Stimulated activated effector memory CD8-positive, alpha-beta T cell treated with anti-CD3 and anti-CD28 coated beads, Interleukin-12 subunit alpha, Interleukin-12 subunit beta, amount 100 ng/mL, for 72 hours (primary cell): ENCODE data around the gene PEX7.
"Not testable (repeated sequence)": the region's sequence is repeated elsewhere in the genome, so short reads cannot be mapped to it uniquely, and the experiment has no call there.

Experiments used
- ATAC-seq: fragments of 150-1000 bp; cut with Tn5 transposase; 2 replicates; pipeline ENCODE4 v1.10.0; 2021
- DNase-seq, 2 donors: peaks; one replicate each; pipeline ENCODE4 v3.0.0; 2021 to 2022; ENCODE audit warnings: low spot score in 2 of 2
- H3K27ac Mint-ChIP-seq: one replicate; pipeline ENCODE4 v1.8.0; 2022; ENCODE audit warnings: mild to moderate bottlenecking, mixed read lengths
- H3K36me3 Mint-ChIP-seq: one replicate; pipeline ENCODE4 v1.8.0; 2022; ENCODE audit warnings: mild to moderate bottlenecking, mixed read lengths
- H3K4me1 Mint-ChIP-seq: one replicate; pipeline ENCODE4 v1.8.0; 2022; ENCODE audit warnings: mixed read lengths
- H3K4me3 Mint-ChIP-seq: one replicate; pipeline ENCODE4 v1.8.0; 2022; ENCODE audit warnings: mild to moderate bottlenecking, mixed read lengths
- H3K9me3 Mint-ChIP-seq: one replicate; pipeline ENCODE4 v1.8.0; 2022; ENCODE audit warnings: mixed read lengths

PEX7 gene

GRCh38 chr6:136890986-136891385 lies 68.6 kb downstream of the PEX7 start:
- ATAC-seq (peak; percentile 55), DNase-seq (no peak)
- H3K27ac Mint-ChIP-seq = no peak overlapping the region
- H3K4me1 Mint-ChIP-seq = no peaks in the 10 kb centered on the region
- no peaks in the 10 kb centered on the region for H3K36me3 Mint-ChIP-seq
- H3K9me3 Mint-ChIP-seq = no peaks in the 10 kb centered on the region
- H3K4me3 Mint-ChIP-seq = no peak overlapping the region

- ATAC-seq = no peak
- Mint-ChIP-seq H3K36me3 (peaks cover 2% of the 10 kb centered on the region), H3K4me1 (no peaks in the 10 kb centered on the region), H3K4me3 (no peak overlapping the region), H3K9me3 (no peaks in the 10 kb centered on the region), H3K27ac (no peak overlapping the region)
- no peak for DNase-seq
Measured at GRCh38 chr6:136893187-136893586, 70.8 kb downstream of the PEX7 start.

DNA sequence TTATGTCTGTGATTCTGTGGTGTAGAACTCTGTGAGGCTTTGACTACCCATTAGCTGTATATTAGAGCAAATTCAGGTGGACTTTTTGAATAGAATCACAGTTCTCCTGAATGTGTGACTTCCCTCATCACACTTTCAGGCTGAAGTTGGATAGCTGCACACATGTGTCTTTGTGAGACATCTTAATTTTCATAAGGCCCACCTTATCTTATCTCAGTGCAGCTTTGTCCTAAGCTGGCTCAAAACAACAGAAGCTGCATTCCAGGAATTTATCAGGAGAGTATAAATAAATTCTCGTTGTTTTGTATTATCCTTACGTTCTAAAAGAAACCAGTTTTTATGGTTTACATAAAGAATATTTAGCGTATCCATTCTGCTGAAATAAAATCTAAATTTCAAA lies 73.5 kb downstream of the PEX7 start:
- Mint-ChIP-seq H3K4me3 (no peak overlapping the region), H3K36me3 (peaks cover 14% of the 10 kb centered on the region), H3K4me1 (no peaks in the 10 kb centered on the region), H3K27ac (no peak overlapping the region), H3K9me3 (no peaks in the 10 kb centered on the region)
- DNase-seq = no peak
- no peak for ATAC-seq

DNA sequence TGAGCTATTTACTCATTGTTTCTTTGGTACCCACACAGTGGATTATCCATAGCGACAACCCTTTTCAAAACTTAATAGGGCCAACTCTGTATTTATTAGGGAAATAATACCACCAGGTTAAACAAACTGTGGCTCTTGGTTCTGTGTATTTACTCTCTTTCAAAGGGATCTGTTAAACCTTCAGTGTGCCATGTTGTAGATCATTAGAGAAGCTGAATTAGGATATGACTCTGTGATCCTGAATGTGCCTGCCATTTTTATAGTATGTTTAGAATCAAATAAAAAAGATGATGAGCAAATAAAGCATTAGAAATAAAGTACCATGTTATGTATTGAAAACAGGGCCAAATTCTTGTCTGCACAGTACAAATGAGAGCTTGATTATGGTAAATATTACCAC lies 74.7 kb downstream of the PEX7 start:
- Mint-ChIP-seq H3K4me3 (no peak overlapping the region), H3K36me3 (peaks cover 14% of the 10 kb centered on the region), H3K9me3 (no peaks in the 10 kb centered on the region), H3K27ac (no peak overlapping the region), H3K4me1 (no peaks in the 10 kb centered on the region)
- ATAC-seq = no peak
- no peak for DNase-seq

DNA sequence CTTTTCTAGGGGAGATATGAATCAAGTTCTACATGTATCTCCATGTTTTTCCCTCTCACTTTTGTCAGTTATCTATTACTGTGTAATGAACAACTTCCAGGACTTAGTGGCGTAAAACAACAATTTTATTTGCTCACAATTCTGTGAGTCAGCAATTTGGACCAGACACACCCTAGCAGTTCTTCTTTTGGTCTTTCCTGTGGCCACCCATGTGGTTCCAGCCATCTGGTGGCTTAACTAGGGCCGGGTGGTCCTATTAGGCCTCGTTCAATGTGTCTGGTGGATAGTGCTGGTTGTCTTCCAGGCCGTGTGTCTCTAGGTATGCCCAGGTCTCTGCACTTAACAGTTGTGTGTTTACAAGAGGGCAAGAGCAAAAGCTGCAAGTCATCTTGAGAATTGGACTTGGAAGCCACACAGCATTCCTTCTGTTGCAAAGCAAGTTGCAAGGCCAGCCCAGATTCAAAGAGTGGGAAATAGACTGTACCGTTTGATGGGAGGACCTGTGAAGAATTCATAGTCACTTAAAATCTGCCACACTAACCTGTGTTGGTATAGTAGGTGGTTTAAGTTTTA lies 78.9 kb downstream of the PEX7 start:
- DNase-seq (no peak), ATAC-seq (no peak)
- H3K36me3 Mint-ChIP-seq = peaks cover 18% of the 10 kb centered on the region
- H3K4me1 Mint-ChIP-seq = no peaks in the 10 kb centered on the region
- H3K27ac Mint-ChIP-seq = peak overlapping the region; percentile 39
- H3K9me3 Mint-ChIP-seq = no peaks in the 10 kb centered on the region
- no peak overlapping the region for H3K4me3 Mint-ChIP-seq

DNA sequence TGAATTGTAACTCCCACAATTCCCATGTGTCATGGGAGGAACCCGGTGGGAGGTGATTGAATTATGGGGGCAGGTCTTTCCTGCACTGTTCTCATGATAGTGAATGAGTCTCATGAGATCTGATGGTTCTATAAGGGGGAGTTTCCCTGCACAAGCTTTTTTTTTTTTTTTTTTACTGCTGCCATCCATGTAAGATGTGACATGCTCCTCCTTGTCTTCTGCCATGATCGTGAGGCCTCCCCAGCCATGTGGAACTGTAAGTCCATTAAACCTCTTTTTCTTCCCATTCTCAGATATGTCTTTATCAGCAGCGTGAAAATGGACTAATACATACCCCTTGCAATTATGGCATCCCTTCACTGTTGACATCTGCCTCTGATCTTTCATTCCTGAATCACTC lies 82.1 kb downstream of the PEX7 start:
- H3K27ac Mint-ChIP-seq, ATAC-seq, H3K4me3 Mint-ChIP-seq, H3K4me1 Mint-ChIP-seq, DNase-seq, H3K36me3 Mint-ChIP-seq, H3K9me3 Mint-ChIP-seq: not testable (repeated sequence)

DNA sequence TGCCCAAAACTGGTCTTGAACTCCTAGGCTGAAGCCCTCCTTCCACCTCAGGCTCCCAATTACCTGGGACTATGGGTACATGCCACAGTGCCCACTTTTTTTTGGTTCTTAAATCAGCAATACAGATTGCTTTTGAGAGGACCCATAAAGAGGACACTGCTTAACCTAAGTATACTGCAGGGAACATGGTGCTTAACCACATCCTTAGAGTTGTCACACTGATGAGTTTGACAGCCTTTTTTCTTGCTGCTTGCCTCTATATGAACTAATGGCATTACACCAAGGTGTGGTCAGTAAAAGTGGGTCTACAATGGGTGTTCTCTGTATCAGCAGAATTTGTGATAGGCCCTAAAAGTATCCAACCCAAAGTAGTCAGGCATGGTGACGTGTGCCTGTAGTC lies 92.6 kb downstream of the PEX7 start:
- Mint-ChIP-seq H3K27ac (no peak overlapping the region), H3K4me1 (peaks cover 1% of the 10 kb centered on the region), H3K4me3 (no peak overlapping the region), H3K9me3 (no peaks in the 10 kb centered on the region), H3K36me3 (no peaks in the 10 kb centered on the region)
- DNase-seq (no peak), ATAC-seq (no peak)

DNA sequence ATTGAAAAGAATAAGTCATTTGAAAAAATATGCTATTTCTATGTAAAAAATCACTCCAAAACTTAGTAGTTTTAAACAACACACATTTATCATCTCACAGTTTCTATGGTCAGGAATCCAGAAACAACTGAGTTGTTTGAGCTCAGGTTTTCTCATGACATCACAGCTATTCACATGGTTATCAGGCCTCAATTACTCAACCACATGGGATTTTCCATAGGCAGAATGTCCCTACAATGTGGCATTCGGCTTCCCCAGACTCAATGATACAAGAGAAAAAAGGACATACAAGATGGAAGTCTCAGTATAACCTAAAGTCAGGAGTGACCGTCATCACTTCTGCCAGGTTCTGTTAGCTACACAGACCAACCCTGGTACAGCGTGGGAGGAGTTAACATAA lies 96.3 kb downstream of the PEX7 start:
- Mint-ChIP-seq H3K36me3 (peaks cover 6% of the 10 kb centered on the region), H3K9me3 (no peaks in the 10 kb centered on the region), H3K4me3 (no peak overlapping the region), H3K27ac (no peak overlapping the region), H3K4me1 (peaks cover 34% of the 10 kb centered on the region)
- ATAC-seq (no peak), DNase-seq (no peak)

GRCh38 chr6:136920216-136920615 lies 97.8 kb downstream of the PEX7 start:
- no peak for DNase-seq
- peak overlapping the region; percentile 76 for H3K4me3 Mint-ChIP-seq
- peaks cover 39% of the 10 kb centered on the region for H3K4me1 Mint-ChIP-seq
- H3K27ac Mint-ChIP-seq = no peak overlapping the region
- peaks cover 6% of the 10 kb centered on the region for H3K36me3 Mint-ChIP-seq
- no peaks in the 10 kb centered on the region for H3K9me3 Mint-ChIP-seq
- ATAC-seq = no peak

DNA sequence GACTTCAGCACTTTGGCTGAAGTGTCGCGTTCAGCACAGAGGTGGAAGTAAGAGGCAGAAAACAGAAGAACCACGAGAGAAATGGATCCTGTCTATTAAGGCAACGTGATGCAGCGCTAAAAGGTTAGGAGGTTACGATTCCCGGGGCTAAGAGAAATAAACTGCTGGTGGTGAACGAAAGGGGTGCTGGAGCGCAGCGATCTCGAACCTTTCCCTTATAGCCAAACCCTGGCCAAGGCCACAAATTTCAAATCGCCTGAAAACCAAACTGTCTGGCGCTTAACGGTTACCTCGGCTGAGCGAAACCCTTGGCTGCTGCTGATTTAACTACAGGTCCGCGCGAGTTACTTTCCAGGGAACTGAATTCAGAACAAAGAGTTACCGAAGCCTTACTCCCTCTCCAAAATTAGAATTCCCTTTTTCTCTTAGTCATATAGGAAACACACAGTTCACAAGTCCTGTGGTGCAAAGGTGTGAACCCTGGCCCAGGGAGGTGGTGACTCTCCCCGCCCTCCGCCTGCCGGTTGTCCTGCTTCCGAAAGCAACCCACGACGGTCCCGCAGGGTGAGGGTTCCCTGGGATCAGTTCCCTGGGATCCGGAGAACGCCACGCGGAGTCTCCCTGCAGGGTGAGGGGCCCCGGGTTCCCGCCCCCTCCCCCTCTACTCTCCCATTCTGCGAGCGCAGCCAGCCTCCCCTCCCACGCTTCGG lies 98.4 kb downstream of the PEX7 start:
- Mint-ChIP-seq H3K27ac (no peak overlapping the region), H3K4me1 (peaks cover 39% of the 10 kb centered on the region), H3K9me3 (no peaks in the 10 kb centered on the region), H3K36me3 (peaks cover 6% of the 10 kb centered on the region), H3K4me3 (peak overlapping the region; percentile 76)
- ATAC-seq = peak; percentile 35
- DNase-seq = no peak

DNA sequence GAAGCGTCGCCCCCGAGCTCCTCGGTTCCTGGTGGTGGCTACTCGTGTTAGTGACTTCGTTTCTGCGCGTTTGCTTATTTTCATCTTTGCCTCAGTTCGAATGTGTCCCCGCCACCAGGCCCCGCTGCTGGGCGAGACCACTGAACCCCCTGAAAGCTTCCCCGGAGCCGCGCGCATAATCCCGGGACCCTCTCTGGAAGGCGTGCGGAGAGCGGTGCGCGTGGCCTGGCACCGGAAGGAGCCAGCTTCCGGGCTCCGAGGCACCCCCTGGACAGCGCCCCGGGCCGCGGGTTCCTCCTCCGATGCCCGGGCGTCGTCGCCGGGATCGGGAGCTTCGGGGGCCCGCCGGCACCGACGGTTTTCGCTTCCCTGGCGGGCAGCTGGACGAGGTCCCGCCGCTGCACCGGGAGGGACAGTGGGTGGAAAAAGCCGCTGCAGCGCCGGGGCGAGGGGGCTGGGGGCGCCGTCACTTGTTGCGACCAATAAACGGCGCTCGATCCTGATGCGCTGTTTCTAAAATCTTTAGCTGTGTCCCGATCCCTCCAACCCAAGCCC lies 99.1 kb downstream of the PEX7 start:
- DNase-seq = no peak
- H3K27ac Mint-ChIP-seq = no peak overlapping the region

GRCh38 chr6:136921936-136922684 lies 99.7 kb downstream of the PEX7 start, which contains the start of gene SLC35D3:
SLC35D3 (plus strand) TSS chr6:136922301; CDS start chr6:136922429, 128 bp downstream.
- Mint-ChIP-seq H3K9me3 (no peaks in the 10 kb centered on the region), H3K27ac (peak within 1 kb of the TSS; percentile 70), H3K4me3 (peak within 1 kb of the TSS; percentile 76), H3K4me1 (peaks cover 39% of the 10 kb centered on the region), H3K36me3 (peaks cover 6% of the 10 kb centered on the region)
- ATAC-seq = peak; percentile 53
- DNase-seq = peak; percentile 25 to 59

More for the DNA sequence above, 99.1 kb downstream of the PEX7 start:
- Mint-ChIP-seq H3K4me3 (peak overlapping the region; percentile 76), H3K36me3 (peaks cover 6% of the 10 kb centered on the region), H3K9me3 (no peaks in the 10 kb centered on the region), H3K4me1 (peaks cover 39% of the 10 kb centered on the region)
- peak; percentile 41 for ATAC-seq

DNA sequence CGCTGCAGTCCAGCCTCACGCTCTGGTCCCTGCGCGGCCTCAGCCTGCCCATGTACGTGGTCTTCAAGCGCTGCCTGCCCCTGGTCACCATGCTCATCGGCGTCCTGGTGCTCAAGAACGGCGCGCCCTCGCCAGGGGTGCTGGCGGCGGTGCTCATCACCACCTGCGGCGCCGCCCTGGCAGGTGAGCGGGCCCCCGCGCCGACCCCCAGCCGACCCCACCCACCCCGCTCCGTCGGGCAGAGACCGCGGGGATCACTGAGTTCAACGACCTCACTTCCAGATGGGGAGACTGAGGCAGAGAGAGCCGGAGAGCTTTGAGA lies 100.3 kb downstream of the PEX7 start:
- peaks cover 39% of the 10 kb centered on the region for H3K4me1 Mint-ChIP-seq
- H3K36me3 Mint-ChIP-seq = peaks cover 6% of the 10 kb centered on the region
- ATAC-seq = peak; percentile 48
- peak overlapping the region; percentile 70 for H3K27ac Mint-ChIP-seq
- peak overlapping the region; percentile 76 for H3K4me3 Mint-ChIP-seq
- no peak for DNase-seq
- no peaks in the 10 kb centered on the region for H3K9me3 Mint-ChIP-seq

DNA sequence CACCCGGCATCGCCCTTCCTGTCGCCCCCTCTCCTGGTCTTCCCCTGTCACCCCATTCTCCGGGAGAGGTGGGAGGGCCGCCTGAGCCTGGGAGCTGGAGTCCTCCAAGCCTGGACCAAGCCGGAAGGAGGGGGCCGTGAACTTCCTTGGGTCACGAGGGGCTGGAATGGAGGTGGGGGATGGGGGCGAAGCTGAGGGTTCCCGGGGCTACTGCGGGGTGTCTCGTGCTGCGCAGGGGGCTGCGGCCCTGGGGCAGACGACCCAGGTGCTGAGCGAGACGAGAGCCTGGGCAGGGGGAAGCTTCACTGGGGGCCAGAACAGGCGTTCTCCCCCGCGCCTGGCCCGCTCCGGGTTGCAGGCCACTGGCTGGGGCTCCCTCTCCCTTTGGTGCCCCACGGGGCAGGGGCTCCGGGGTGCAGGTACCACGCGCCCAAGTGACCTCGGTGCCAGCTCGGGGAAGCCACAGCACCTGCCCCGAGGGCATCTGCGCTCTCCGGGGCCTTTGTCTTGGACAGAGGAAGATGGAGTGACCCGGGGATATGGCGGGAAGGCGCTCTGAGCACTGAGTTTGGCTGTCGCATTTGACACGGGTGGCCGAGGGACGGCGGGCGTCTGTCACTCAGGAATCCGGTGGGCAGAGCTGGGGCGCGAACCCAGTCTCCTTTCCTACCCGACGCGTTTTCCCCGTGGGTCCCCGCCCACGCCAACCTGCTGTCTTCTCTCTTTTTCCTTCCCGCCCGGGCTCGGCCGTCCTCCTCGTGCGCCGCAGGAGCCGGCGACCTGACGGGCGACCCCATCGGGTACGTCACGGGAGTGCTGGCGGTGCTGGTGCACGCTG lies 100.9 kb downstream of the PEX7 start:
- H3K4me3 Mint-ChIP-seq = peak overlapping the region; percentile 76
- no peaks in the 10 kb centered on the region for H3K9me3 Mint-ChIP-seq
- DNase-seq = no peak
- peak overlapping the region; percentile 70 for H3K27ac Mint-ChIP-seq
- peaks cover 39% of the 10 kb centered on the region for H3K4me1 Mint-ChIP-seq
- H3K36me3 Mint-ChIP-seq = peaks cover 6% of the 10 kb centered on the region
- ATAC-seq = no peak
